ENCODE measurements around the gene PPM1L.

The PPM1L gene

DNA sequence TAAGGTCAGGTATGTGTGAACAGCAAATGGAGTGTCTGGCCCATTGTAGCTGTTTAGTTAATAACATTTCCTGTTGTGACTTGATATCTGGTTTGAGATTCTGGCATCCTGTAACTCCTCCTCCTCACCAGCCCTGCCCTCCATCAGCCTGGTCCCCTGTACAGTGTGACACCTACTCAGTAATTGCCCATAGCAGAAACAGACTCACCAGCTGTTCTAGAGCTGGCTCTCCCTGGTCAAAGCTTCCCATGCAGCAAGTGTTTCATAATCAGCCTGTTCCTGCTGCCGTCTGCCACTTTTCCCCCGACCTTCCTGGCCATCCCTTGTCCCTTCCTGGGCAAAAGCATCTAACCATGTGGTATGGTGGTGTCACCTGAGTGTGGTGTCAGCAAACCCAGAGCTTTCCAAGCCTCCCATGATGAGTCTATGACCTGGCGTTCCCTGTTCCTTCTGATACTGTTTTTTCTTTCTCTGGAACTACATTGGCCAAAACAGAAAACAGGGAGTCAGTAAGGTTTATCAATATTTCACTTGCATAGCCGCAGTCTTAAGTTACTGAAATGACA, 293.7 kb downstream of the PPM1L start:
- Histone ChIP-seq H3K9ac (ENCODE audit: low read length) (no peak overlapping the region), H3K36me3 (ENCODE audit: control insufficient read depth, insufficient read depth, low read length) (no peaks in the 10 kb centered on the region), H3K27me3 (ENCODE audit: control insufficient read depth, insufficient read depth, low read length) (no peaks in the 10 kb centered on the region), H3K4me1 (ENCODE audit: control insufficient read depth, insufficient read depth, low read length) (no peaks in the 10 kb centered on the region), H3K4me3 (ENCODE audit: low read length) (no peak overlapping the region), H3K9me3 (ENCODE audit: control insufficient read depth, low read length) (no peaks in the 10 kb centered on the region)

DNA sequence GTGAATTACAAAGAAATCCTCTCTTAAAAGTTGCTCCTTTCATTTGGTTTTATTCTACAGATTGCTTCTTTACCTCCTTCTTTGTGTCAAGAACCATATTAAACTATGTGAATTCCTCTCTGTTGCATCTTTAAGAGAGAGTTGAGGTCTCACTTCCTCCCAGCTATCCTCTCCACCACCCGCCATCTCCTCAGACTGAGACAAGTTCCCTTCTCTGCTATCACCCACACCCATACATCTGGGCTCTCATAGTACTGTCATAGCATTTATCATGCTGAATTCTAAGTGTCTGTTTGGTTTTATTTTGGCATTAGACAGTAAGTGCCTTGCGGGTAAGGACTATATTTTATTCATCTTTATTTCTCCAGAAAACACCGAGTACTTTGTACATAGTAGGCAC, 294.9 kb downstream of the PPM1L start:
- Histone ChIP-seq H3K27me3 (ENCODE audit: control insufficient read depth, insufficient read depth, low read length) (no peaks in the 10 kb centered on the region), H3K36me3 (ENCODE audit: control insufficient read depth, insufficient read depth, low read length) (no peaks in the 10 kb centered on the region), H3K9ac (ENCODE audit: low read length) (no peak overlapping the region), H3K4me3 (ENCODE audit: low read length) (no peak overlapping the region), H3K9me3 (ENCODE audit: control insufficient read depth, low read length) (no peaks in the 10 kb centered on the region), H3K4me1 (ENCODE audit: control insufficient read depth, insufficient read depth, low read length) (no peaks in the 10 kb centered on the region)

GRCh38 chr3:161051856-161052255, 295.8 kb downstream of the PPM1L start:
- H3K9ac ChIP-seq (ENCODE audit: low read length): no peak overlapping the region
- no peaks in the 10 kb centered on the region for H3K27me3 ChIP-seq (ENCODE audit: control insufficient read depth, insufficient read depth, low read length)
- H3K9me3 ChIP-seq (ENCODE audit: control insufficient read depth, low read length): no peaks in the 10 kb centered on the region
- H3K4me3 ChIP-seq (ENCODE audit: low read length): no peak overlapping the region
- H3K4me1 ChIP-seq (ENCODE audit: control insufficient read depth, insufficient read depth, low read length): no peaks in the 10 kb centered on the region
- H3K36me3 ChIP-seq (ENCODE audit: control insufficient read depth, insufficient read depth, low read length): no peaks in the 10 kb centered on the region

GRCh38 chr3:161054860-161055604, 299.0 kb downstream of the PPM1L start:
- Histone ChIP-seq H3K4me3 (ENCODE audit: low read length) (no peak overlapping the region), H3K9me3 (ENCODE audit: control insufficient read depth, low read length) (no peaks in the 10 kb centered on the region), H3K9ac (ENCODE audit: low read length) (no peak overlapping the region), H3K27me3 (ENCODE audit: control insufficient read depth, insufficient read depth, low read length) (no peaks in the 10 kb centered on the region), H3K4me1 (ENCODE audit: control insufficient read depth, insufficient read depth, low read length) (no peaks in the 10 kb centered on the region), H3K36me3 (ENCODE audit: control insufficient read depth, insufficient read depth, low read length) (no peaks in the 10 kb centered on the region)

- no peaks in the 10 kb centered on the region for H3K27me3 ChIP-seq (ENCODE audit: control insufficient read depth, insufficient read depth, low read length)
- no peak overlapping the region for H3K9ac ChIP-seq (ENCODE audit: low read length)
- H3K4me3 ChIP-seq (ENCODE audit: low read length): no peak overlapping the region
- H3K4me1 ChIP-seq (ENCODE audit: control insufficient read depth, insufficient read depth, low read length): peaks cover 6% of the 10 kb centered on the region
- H3K36me3 ChIP-seq (ENCODE audit: control insufficient read depth, insufficient read depth, low read length): no peaks in the 10 kb centered on the region
- H3K9me3 ChIP-seq (ENCODE audit: control insufficient read depth, low read length): no peaks in the 10 kb centered on the region
These were observed 308.4 kb downstream of the PPM1L start for GRCh38 chr3:161064413-161064812.

DNA sequence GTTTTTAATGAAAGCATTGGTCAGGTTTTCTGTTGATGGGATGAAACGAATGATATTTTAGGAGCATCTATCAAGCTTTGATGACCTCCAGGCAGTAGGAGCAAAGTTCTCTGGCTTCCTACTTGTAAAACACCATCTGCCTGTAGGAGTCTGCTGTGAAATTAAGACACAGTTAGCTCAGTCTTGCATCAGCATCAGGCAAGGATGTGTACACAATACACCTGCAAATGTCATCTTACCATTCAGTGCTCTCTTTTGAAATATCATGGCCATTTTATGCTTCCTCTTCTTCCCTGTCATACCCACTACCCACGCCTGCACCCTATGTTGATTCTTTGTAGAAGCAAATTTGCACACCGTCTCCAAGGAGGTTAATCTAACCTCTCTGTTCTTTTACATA, 310.9 kb downstream of the PPM1L start:
- no peak overlapping the region for H3K4me3 ChIP-seq (ENCODE audit: low read length)

DNA sequence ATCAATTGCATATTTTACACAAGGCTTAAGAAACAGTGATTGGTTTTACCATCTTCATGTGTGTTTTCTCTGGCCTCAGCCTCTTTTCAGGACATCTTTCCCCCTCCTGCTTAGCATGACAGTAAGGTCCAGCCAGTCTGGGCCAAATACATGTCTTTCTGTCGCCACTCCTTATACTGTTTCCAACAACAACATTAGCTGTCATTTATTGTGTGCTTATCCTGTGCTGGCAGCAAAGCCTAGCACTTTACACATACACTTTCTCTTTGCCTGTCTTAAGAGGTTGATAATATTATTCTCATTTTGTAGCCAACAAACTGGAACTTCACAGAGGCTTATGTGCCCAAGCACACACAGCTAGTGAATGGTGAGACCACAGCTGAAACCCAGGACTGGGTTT, 311.3 kb downstream of the PPM1L start:
- Histone ChIP-seq H3K4me3 (ENCODE audit: low read length) (no peak overlapping the region), H3K4me1 (ENCODE audit: control insufficient read depth, insufficient read depth, low read length) (peaks cover 23% of the 10 kb centered on the region), H3K9me3 (ENCODE audit: control insufficient read depth, low read length) (no peaks in the 10 kb centered on the region), H3K36me3 (ENCODE audit: control insufficient read depth, insufficient read depth, low read length) (no peaks in the 10 kb centered on the region), H3K27me3 (ENCODE audit: control insufficient read depth, insufficient read depth, low read length) (no peaks in the 10 kb centered on the region), H3K9ac (ENCODE audit: low read length) (no peak overlapping the region)

More for the DNA sequence above, 310.9 kb downstream of the PPM1L start:
- no peak overlapping the region for H3K9ac ChIP-seq (ENCODE audit: low read length)
- no peaks in the 10 kb centered on the region for H3K36me3 ChIP-seq (ENCODE audit: control insufficient read depth, insufficient read depth, low read length)
- H3K27me3 ChIP-seq (ENCODE audit: control insufficient read depth, insufficient read depth, low read length): no peaks in the 10 kb centered on the region
- peaks cover 23% of the 10 kb centered on the region for H3K4me1 ChIP-seq (ENCODE audit: control insufficient read depth, insufficient read depth, low read length)
- no peaks in the 10 kb centered on the region for H3K9me3 ChIP-seq (ENCODE audit: control insufficient read depth, low read length)

- Histone ChIP-seq H3K9me3 (ENCODE audit: control insufficient read depth, low read length) (no peaks in the 10 kb centered on the region), H3K4me1 (ENCODE audit: control insufficient read depth, insufficient read depth, low read length) (peaks cover 23% of the 10 kb centered on the region), H3K4me3 (ENCODE audit: low read length) (no peak overlapping the region), H3K36me3 (ENCODE audit: control insufficient read depth, insufficient read depth, low read length) (no peaks in the 10 kb centered on the region), H3K9ac (ENCODE audit: low read length) (no peak overlapping the region), H3K27me3 (ENCODE audit: control insufficient read depth, insufficient read depth, low read length) (no peaks in the 10 kb centered on the region)
These were observed 313.6 kb downstream of the PPM1L start for GRCh38 chr3:161069511-161070251.

GRCh38 chr3:161070252-161070930, 314.4 kb downstream of the PPM1L start:
- Histone ChIP-seq H3K4me3 (ENCODE audit: low read length) (no peak overlapping the region), H3K27me3 (ENCODE audit: control insufficient read depth, insufficient read depth, low read length) (no peaks in the 10 kb centered on the region), H3K36me3 (ENCODE audit: control insufficient read depth, insufficient read depth, low read length) (no peaks in the 10 kb centered on the region), H3K4me1 (ENCODE audit: control insufficient read depth, insufficient read depth, low read length) (peaks cover 23% of the 10 kb centered on the region), H3K9ac (ENCODE audit: low read length) (no peak overlapping the region), H3K9me3 (ENCODE audit: control insufficient read depth, low read length) (no peaks in the 10 kb centered on the region)

GRCh38 chr3:161070980-161071663, 315.1 kb downstream of the PPM1L start:
- Histone ChIP-seq H3K9me3 (ENCODE audit: control insufficient read depth, low read length) (no peaks in the 10 kb centered on the region), H3K4me3 (ENCODE audit: low read length) (no peak overlapping the region), H3K36me3 (ENCODE audit: control insufficient read depth, insufficient read depth, low read length) (no peaks in the 10 kb centered on the region), H3K27me3 (ENCODE audit: control insufficient read depth, insufficient read depth, low read length) (no peaks in the 10 kb centered on the region), H3K9ac (ENCODE audit: low read length) (no peak overlapping the region), H3K4me1 (ENCODE audit: control insufficient read depth, insufficient read depth, low read length) (peaks cover 23% of the 10 kb centered on the region)

DNA sequence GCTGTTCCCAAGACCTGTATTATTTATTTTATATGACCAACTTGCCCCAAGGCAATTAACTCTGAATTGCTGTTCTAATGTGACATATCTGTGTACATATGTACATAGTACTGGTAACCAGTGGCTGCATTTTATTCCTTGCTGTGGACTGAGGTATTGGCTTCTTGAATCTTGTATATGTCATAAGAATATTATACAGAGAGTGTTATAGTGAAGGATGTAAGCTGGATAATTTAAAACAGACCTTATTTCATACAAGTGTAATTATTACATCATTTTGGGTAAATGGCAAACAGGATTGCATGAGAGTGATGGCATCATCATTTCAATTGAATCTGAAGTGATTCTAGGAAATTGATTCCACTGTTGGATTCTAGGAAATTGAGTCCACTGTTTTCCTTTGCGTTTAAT, 316.2 kb downstream of the PPM1L start:
- Histone ChIP-seq H3K36me3 (ENCODE audit: control insufficient read depth, insufficient read depth, low read length) (no peaks in the 10 kb centered on the region), H3K27me3 (ENCODE audit: control insufficient read depth, insufficient read depth, low read length) (no peaks in the 10 kb centered on the region), H3K4me1 (ENCODE audit: control insufficient read depth, insufficient read depth, low read length) (peaks cover 23% of the 10 kb centered on the region), H3K4me3 (ENCODE audit: low read length) (no peak overlapping the region), H3K9me3 (ENCODE audit: control insufficient read depth, low read length) (no peaks in the 10 kb centered on the region), H3K9ac (ENCODE audit: low read length) (no peak overlapping the region)

Measured in mucosa of stomach (tissue), 1 donor.